HL-60 (cell line): ENCODE measurements around the gene SLC5A2.

ENCODE experiments used
- DNase-seq, 2 experiments: peaks; one replicate each; pipeline ENCODE4 v3.0.0-alpha.2; 2010 to 2020; ENCODE audit warnings: low read depth in 1 of 2, low spot score in 1 of 2
- H3K27ac ChIP-seq: fragments of 250-450 bp; sonication (Bioruptor Pico); replicated peaks from 2 replicates; pipeline ENCODE4 v1.5.1; 2020; ENCODE audit warnings: mild to moderate bottlenecking, moderate library complexity
- H3K27me3 ChIP-seq: fragments of 250-450 bp; sonication (Bioruptor Pico); 2 replicates; pipeline ENCODE4 v1.5.1; 2021; ENCODE audit warnings: mild to moderate bottlenecking, moderate library complexity; ENCODE audit not compliant: insufficient read depth, poor library complexity, severe bottlenecking
- H3K4me3 ChIP-seq: replicated peaks from 2 replicates; pipeline ENCODE4 v1.5.1; 2011; ENCODE audit warnings: mild to moderate bottlenecking, control low read depth, low read length; ENCODE audit not compliant: insufficient read depth
- GABPA ChIP-seq: IDR thresholded peaks from 2 replicates; pipeline ENCODE4 v1.6.1; 2012; ENCODE audit warnings: low read depth
- POLR2AphosphoS5 ChIP-seq: IDR thresholded peaks from 2 replicates; pipeline ENCODE4 v1.6.1; 2012; ENCODE audit warnings: low read depth
- SPI1 ChIP-seq: IDR thresholded peaks from 2 replicates; pipeline ENCODE4 v1.6.1; 2012; ENCODE audit warnings: low read depth, mild to moderate bottlenecking, borderline replicate concordance
- TF ChIP-seq, protein P1 (sequence below): IDR thresholded peaks from 2 replicates; pipeline ENCODE4 v1.6.1; 2012; ENCODE audit warnings: low read depth; ENCODE audit not compliant: insufficient replicate concordance
- TF ChIP-seq, protein P2 (sequence below): IDR thresholded peaks from one replicate; pipeline ENCODE4 v1.5.1; 2011; ENCODE audit warnings: low read length, control low read depth, inconsistent platforms; ENCODE audit not compliant: insufficient read depth

SLC5A2 gene

DNA sequence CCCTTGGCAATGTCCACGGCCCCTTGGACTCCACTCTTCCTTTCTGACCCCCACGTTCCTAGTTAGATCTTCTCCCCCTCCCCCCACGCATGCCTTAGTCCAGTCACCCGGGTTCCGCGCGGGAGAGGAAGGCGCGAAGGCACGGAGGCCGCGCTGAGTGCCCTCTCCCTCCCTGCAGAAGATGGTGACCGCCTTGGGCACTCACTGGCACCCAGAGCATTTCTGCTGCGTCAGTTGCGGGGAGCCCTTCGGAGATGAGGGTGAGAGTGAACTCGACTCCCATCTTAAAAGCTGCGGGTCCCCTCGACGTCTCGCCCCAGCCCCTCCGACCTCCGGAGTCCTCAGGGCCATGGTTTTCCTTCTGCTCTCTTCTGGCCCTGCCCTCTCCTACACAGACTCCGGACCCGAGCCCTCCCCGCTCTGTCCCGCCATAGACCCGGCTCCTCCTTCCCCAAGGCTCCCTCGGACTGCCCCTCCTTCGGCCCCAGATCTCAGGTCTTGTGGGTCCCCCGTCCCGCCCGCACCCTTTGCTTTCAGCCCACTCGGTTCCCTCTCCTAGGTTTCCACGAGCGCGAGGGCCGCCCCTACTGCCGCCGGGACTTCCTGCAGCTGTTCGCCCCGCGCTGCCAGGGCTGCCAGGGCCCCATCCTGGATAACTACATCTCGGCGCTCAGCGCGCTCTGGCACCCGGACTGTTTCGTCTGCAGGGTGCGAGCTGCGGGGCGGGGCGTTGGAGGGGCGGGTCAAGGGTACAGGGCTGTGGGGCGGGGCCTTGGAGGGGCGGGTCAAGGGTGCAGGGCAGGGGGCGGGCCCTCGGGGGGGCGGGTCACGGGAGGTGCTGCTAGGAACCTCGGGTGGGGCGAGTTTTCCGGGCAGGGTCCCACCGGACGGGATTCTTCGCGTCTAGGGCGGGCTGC is 6.4 kb upstream of the SLC5A2 start:
- Histone ChIP-seq H3K4me3 (peak overlapping the region; percentile 45), H3K27ac (no peak overlapping the region), H3K27me3 (peaks cover 27% of the 10 kb centered on the region)
- TF ChIP-seq, protein P1, sequence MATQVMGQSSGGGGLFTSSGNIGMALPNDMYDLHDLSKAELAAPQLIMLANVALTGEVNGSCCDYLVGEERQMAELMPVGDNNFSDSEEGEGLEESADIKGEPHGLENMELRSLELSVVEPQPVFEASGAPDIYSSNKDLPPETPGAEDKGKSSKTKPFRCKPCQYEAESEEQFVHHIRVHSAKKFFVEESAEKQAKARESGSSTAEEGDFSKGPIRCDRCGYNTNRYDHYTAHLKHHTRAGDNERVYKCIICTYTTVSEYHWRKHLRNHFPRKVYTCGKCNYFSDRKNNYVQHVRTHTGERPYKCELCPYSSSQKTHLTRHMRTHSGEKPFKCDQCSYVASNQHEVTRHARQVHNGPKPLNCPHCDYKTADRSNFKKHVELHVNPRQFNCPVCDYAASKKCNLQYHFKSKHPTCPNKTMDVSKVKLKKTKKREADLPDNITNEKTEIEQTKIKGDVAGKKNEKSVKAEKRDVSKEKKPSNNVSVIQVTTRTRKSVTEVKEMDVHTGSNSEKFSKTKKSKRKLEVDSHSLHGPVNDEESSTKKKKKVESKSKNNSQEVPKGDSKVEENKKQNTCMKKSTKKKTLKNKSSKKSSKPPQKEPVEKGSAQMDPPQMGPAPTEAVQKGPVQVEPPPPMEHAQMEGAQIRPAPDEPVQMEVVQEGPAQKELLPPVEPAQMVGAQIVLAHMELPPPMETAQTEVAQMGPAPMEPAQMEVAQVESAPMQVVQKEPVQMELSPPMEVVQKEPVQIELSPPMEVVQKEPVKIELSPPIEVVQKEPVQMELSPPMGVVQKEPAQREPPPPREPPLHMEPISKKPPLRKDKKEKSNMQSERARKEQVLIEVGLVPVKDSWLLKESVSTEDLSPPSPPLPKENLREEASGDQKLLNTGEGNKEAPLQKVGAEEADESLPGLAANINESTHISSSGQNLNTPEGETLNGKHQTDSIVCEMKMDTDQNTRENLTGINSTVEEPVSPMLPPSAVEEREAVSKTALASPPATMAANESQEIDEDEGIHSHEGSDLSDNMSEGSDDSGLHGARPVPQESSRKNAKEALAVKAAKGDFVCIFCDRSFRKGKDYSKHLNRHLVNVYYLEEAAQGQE: no peak
- TF ChIP-seq, protein P2, sequence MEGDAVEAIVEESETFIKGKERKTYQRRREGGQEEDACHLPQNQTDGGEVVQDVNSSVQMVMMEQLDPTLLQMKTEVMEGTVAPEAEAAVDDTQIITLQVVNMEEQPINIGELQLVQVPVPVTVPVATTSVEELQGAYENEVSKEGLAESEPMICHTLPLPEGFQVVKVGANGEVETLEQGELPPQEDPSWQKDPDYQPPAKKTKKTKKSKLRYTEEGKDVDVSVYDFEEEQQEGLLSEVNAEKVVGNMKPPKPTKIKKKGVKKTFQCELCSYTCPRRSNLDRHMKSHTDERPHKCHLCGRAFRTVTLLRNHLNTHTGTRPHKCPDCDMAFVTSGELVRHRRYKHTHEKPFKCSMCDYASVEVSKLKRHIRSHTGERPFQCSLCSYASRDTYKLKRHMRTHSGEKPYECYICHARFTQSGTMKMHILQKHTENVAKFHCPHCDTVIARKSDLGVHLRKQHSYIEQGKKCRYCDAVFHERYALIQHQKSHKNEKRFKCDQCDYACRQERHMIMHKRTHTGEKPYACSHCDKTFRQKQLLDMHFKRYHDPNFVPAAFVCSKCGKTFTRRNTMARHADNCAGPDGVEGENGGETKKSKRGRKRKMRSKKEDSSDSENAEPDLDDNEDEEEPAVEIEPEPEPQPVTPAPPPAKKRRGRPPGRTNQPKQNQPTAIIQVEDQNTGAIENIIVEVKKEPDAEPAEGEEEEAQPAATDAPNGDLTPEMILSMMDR: no peak
- TF ChIP-seq POLR2AphosphoS5: no peak
- peak; percentile 55 to 74 for DNase-seq

DNA sequence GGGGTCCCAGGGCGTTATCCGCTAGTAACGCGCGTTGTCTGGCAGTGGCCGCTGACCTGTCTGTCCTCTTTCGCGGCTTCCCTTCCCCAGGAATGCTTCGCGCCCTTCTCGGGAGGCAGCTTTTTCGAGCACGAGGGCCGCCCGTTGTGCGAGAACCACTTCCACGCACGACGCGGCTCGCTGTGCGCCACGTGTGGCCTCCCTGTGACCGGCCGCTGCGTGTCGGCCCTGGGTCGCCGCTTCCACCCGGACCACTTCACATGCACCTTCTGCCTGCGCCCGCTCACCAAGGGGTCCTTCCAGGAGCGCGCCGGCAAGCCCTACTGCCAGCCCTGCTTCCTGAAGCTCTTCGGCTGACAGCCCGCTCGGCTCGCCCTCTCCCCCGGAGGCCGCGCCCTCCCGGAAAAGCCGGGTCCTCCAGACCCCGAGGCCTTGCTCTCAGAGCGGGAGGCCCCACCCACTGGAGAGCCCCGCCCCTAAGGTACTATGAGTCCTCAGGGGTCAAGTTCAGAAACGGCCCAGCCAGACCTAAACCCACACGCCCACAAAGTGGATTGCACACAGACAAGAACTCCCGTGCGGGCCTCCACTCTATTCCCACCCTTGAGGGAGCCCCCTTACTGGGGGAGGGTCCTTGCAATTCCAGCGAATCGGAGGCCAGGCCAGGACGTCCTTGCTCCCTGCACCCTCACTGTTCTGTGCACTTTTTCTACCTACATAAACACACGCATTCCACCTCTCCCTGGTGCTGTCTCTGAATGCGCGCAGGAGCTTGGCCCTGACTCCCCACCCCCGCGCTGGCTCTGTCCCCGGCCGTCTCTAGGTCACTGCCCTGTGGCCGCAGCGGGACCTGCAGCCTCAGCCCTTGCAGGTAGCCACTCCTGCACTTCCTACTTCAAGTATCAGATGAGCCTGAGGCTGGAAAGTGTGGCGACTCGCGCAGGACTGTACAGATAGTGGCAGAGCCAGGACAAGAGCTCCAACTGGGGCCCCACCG is 5.4 kb upstream of the SLC5A2 start:
- DNase-seq: no peak
- H3K27me3 ChIP-seq: peaks cover 22% of the 10 kb centered on the region

DNA sequence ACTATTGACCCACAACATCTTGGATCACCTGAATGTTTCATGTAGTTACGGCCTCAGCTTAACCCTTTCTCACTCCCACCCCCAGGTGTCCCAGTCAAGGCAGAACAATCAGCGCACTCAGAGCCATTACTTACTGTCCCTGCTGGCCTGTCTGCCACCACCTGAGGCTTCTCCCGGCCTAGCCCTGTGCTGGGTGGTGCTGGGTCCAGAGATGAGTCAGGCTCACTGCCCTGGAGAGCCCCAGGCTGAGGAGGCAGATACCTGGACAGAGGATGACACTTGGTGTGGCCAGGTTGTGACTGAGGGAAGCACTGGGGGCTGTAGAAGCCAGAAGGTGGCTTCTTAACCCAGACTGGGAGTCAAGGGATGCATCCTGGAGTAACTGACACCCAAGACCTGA is 4.0 kb upstream of the SLC5A2 start:
- DNase-seq: no peak
- peaks cover 15% of the 10 kb centered on the region for H3K27me3 ChIP-seq
- no peak overlapping the region for H3K27ac ChIP-seq
- no peak overlapping the region for H3K4me3 ChIP-seq
- TF ChIP-seq GABPA (no peak), POLR2AphosphoS5 (no peak), SPI1 (no peak)
- TF ChIP-seq, protein P1: no peak
- TF ChIP-seq, protein P2: no peak

More for the DNA sequence above, 5.4 kb upstream of the SLC5A2 start:
- Histone ChIP-seq H3K4me3 (peak overlapping the region; percentile 45), H3K27ac (no peak overlapping the region)
- TF ChIP-seq GABPA: no peak
- TF ChIP-seq, protein P2: no peak
- TF ChIP-seq POLR2AphosphoS5: no peak
- TF ChIP-seq, protein P1: no peak
